HG02759 (cell line): Measurements from ENCODE around the gene D2HGDH.
"Not testable (repeated sequence)": the region's sequence is repeated elsewhere in the genome, so short reads cannot be mapped to it uniquely, and the experiment has no call there.

ENCODE experiments used
- ATAC-seq: cut with Tn5 transposase; IDR thresholded peaks from one replicate; pipeline ENCODE4 v1.9.1; 2021; ENCODE audit warnings: mild to moderate bottlenecking, moderate library complexity; ENCODE audit not compliant: unreplicated experiment

Gene D2HGDH

GRCh38 chr2:241791385-241791784, 57.0 kb downstream of the D2HGDH start:
- not testable (repeated sequence) for ATAC-seq

- ATAC-seq = no peak
Measured at GRCh38 chr2:241793385-241793784, 59.0 kb downstream of the D2HGDH start.

- ATAC-seq = no peak
Measured at GRCh38 chr2:241794250-241794823, 59.9 kb downstream of the D2HGDH start.

- ATAC-seq = no peak
Measured at GRCh38 chr2:241795021-241795999, 60.9 kb downstream of the D2HGDH start.

GRCh38 chr2:241796209-241796608, 61.8 kb downstream of the D2HGDH start:
- ATAC-seq = no peak

- ATAC-seq = no peak
Measured at GRCh38 chr2:241796610-241797138, 62.2 kb downstream of the D2HGDH start.

- ATAC-seq = no peak
Measured at GRCh38 chr2:241797441-241798080, 63.1 kb downstream of the D2HGDH start.

GRCh38 chr2:241798081-241798630, 63.7 kb downstream of the D2HGDH start:
- ATAC-seq = no peak

- ATAC-seq = no peak
Measured at GRCh38 chr2:241798631-241799521, 64.4 kb downstream of the D2HGDH start.

- ATAC-seq = no peak
Measured at GRCh38 chr2:241799522-241800197, 65.2 kb downstream of the D2HGDH start.

- ATAC-seq = not testable (repeated sequence)
Measured at GRCh38 chr2:241800198-241800903, 65.9 kb downstream of the D2HGDH start.

GRCh38 chr2:241801611-241802420, 67.4 kb downstream of the D2HGDH start:
- ATAC-seq = no peak

GRCh38 chr2:241802421-241803318, 68.2 kb downstream of the D2HGDH start:
- no peak for ATAC-seq

- peak; percentile 62 for ATAC-seq
Measured at GRCh38 chr2:241803387-241804325, 69.2 kb downstream of the D2HGDH start.

GRCh38 chr2:241804326-241805229, 70.1 kb downstream of the D2HGDH start:
- no peak for ATAC-seq
